Progenitor cell of endocrine pancreas (in vitro differentiated cells): ENCODE data around the gene TPP2. TPM values are rescaled to one million over a fixed set of nuclear protein-coding genes. Genes with fewer than 3 reads are reported as not detected.

ENCODE experiments used
- DNase-seq: peaks from one replicate; pipeline ENCODE4 v3.0.0; 2021; ENCODE audit warnings: low spot score; ENCODE audit not compliant: unreplicated experiment
- H3K27ac Mint-ChIP-seq: 2 replicates; pipeline ENCODE4 v1.8.0; 2021; ENCODE audit warnings: mild to moderate bottlenecking, moderate library complexity, mixed read lengths
- H3K27me3 Mint-ChIP-seq: 2 replicates; pipeline ENCODE4 v1.8.0; 2021; ENCODE audit warnings: mixed read lengths
- H3K36me3 Mint-ChIP-seq: 2 replicates; pipeline ENCODE4 v1.8.0; 2022; ENCODE audit warnings: mixed read lengths; ENCODE audit not compliant: insufficient read depth
- H3K4me1 Mint-ChIP-seq: 2 replicates; pipeline ENCODE4 v1.8.0; 2021; ENCODE audit warnings: low read depth, mixed read lengths
- H3K4me3 Mint-ChIP-seq: 2 replicates; pipeline ENCODE4 v1.8.0; 2021; ENCODE audit warnings: low read depth, mild to moderate bottlenecking, moderate library complexity, mixed read lengths
- H3K9me3 Mint-ChIP-seq: 2 replicates; pipeline ENCODE4 v1.8.0; 2021; ENCODE audit warnings: low read depth, mixed read lengths
- CTCF ChIP-seq: fragments of 200-600 bp; sonication (generic); IDR thresholded peaks from one replicate; pipeline ENCODE4 v1.5.0; 2021; ENCODE audit warnings: antibody characterized with exemption, mild to moderate bottlenecking; ENCODE audit not compliant: unreplicated experiment
- total RNA-seq: library from RNA; stranded (reverse); gene quantifications from 2 replicates; pipeline ENCODE4 v1.2.1, GENCODE V29; 2021

Gene TPP2
- total RNA-seq, 1 donor from 2014 or later: 52.9 TPM

DNA sequence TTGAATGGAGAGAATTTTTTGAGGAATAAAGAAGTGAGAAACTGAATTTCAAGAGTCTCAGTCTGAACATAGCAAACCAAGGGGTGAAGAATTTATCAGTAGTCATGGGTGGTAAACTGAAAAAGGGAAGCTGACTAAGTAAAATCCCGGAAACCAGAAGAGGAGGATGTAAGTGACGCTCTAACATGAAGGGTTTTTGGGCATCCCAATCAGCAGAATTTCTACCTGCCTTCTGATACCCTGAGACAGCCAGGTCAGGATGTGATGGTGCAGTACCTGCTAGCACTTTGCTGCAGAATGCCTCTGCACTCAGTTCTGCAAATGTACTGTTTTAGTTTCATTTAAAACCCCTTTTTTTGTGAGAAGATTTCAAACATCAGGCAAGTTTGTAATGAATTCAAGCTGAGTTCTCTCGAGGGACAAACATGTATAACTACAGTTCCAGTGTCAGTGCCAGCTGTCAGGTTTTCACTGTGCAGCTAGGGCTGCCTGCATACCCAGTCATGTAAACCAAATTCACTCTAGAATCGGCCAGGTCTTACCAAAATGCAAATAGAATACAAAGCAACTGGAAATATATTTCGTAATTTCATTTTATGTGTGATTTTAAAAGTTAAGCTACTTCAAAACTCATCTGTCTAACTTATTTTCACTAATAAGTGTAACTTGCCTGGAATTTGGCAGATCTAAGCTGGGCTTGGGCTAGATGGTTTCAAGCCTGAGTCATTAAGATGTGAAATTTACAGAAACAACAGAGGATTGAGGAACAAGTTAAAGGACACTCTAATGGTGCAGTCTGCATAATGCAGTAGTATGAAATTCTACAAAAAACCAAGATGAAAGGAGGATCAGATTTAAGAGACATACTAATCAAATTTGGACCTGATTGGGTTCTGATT lies 84.3 kb downstream of the TPP2 start:
- TF ChIP-seq CTCF: no peak
- no peak overlapping the region for H3K27ac Mint-ChIP-seq

DNA sequence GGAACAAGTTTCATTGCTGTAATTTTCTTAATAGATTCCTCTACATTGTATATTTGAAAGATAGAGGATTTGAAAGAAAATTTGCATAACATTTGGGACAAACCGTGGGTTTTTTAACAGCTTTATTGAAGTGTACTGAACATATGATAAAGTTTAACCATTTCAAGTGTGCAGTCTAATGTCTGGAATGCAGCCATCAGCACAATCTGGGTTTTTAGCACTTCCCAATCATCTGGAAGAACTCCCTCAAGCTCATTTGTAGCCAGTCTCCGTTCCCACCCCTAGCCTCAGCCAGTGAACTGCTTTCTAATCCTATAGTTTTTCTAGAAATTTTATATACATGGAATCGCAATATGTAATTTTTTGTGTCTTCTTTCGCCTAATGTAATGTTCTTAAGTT lies 85.4 kb downstream of the TPP2 start:
- TF ChIP-seq CTCF: no peak
- DNase-seq: no peak
- no peaks in the 10 kb centered on the region for H3K27me3 Mint-ChIP-seq
- H3K27ac Mint-ChIP-seq: no peak overlapping the region
- peaks cover 10% of the 10 kb centered on the region for H3K36me3 Mint-ChIP-seq
- no peaks in the 10 kb centered on the region for H3K9me3 Mint-ChIP-seq
- H3K4me3 Mint-ChIP-seq: no peak overlapping the region
- no peaks in the 10 kb centered on the region for H3K4me1 Mint-ChIP-seq

More for the DNA sequence above, 84.3 kb downstream of the TPP2 start:
- no peaks in the 10 kb centered on the region for H3K4me1 Mint-ChIP-seq
- H3K9me3 Mint-ChIP-seq: no peaks in the 10 kb centered on the region
- H3K4me3 Mint-ChIP-seq: no peak overlapping the region
- H3K27me3 Mint-ChIP-seq: no peaks in the 10 kb centered on the region
- H3K36me3 Mint-ChIP-seq: peaks cover 12% of the 10 kb centered on the region
- no peak for DNase-seq

DNA sequence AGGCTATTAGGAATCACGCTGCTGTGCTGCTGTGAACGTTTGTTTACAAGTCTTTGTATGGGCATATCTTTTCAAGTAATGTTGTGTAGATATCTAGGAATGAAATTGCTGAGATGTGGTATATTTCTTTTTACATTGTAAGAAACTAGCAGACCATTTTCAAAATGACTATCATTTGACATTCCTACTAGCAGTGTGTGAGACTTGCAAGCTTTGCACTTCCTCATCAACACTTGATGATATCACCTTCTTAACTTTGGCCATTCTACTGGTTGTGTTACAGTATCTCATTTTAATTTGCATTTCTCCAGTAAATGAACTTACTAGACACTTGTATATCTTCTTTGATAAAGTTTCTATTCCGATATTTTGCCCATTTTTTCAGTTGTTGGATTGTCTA lies 85.9 kb downstream of the TPP2 start:
- Mint-ChIP-seq H3K4me3 (no peak overlapping the region), H3K27ac (no peak overlapping the region), H3K36me3 (peaks cover 7% of the 10 kb centered on the region), H3K9me3 (no peaks in the 10 kb centered on the region), H3K27me3 (no peaks in the 10 kb centered on the region), H3K4me1 (no peaks in the 10 kb centered on the region)
- DNase-seq: no peak
- TF ChIP-seq CTCF: no peak

- H3K4me3 Mint-ChIP-seq: no peak overlapping the region
- peaks cover 5% of the 10 kb centered on the region for H3K36me3 Mint-ChIP-seq
- H3K27me3 Mint-ChIP-seq: no peaks in the 10 kb centered on the region
- no peaks in the 10 kb centered on the region for H3K4me1 Mint-ChIP-seq
- no peak for TF ChIP-seq CTCF
- DNase-seq: no peak
- H3K27ac Mint-ChIP-seq: no peak overlapping the region
- H3K9me3 Mint-ChIP-seq: no peaks in the 10 kb centered on the region
These were observed 86.9 kb downstream of the TPP2 start for GRCh38 chr13:102683637-102684036.

GRCh38 chr13:102686024-102686423 lies 89.2 kb downstream of the TPP2 start:
- Mint-ChIP-seq H3K9me3 (no peaks in the 10 kb centered on the region), H3K4me1 (no peaks in the 10 kb centered on the region), H3K4me3 (no peak overlapping the region), H3K36me3 (no peaks in the 10 kb centered on the region), H3K27ac (no peak overlapping the region), H3K27me3 (no peaks in the 10 kb centered on the region)
- no peak for TF ChIP-seq CTCF
- DNase-seq: no peak
